OCI-LY1 (cell line): ENCODE data around the gene CEP131.

Experiments
- CTCF ChIP-seq: fragments of 200-600 bp; sonication (generic), shearing (Covaris generic); IDR thresholded peaks from 2 replicates; pipeline ENCODE4 v1.5.1; 2017; ENCODE audit warnings: mild to moderate bottlenecking, antibody characterized with exemption, low read length, moderate library complexity, mixed read lengths
- EZH2 ChIP-seq: fragments of 200-600 bp; sonication (generic), shearing (Covaris generic); IDR thresholded peaks from 2 replicates; pipeline ENCODE4 v1.8.0; 2017; ENCODE audit warnings: borderline replicate concordance, mixed run types, mild to moderate bottlenecking, antibody characterized with exemption, low read length, moderate library complexity, mixed read lengths

- TF ChIP-seq CTCF: no peak
- TF ChIP-seq EZH2: no peak
Measured at GRCh38 chr17:81186203-81186602, 36.6 kb downstream of the CEP131 start.
